GM19238 (cell line): ENCODE measurements around the gene LRP1.
A peak's percentile ranks its signal among the peaks of the same experiment; 100 is the strongest.

Experiments
- DNase-seq: peaks from one replicate; pipeline ENCODE4 v3.0.0; 2011; ENCODE audit warnings: low spot score; ENCODE audit not compliant: insufficient read length

LRP1 gene

GRCh38 chr12:57127726-57128518 is at the start of gene LRP1:
Gene LRP1 (plus strand): TSS chr12:57128483. CDS start chr12:57128965, 482 bp downstream.
- DNase-seq: peak; percentile 53

GRCh38 chr12:57078519-57079404 is 49.5 kb upstream of the LRP1 start, which contains the start of gene NEMP1:
Gene NEMP1 (minus strand): TSS chr12:57078791. CDS start chr12:57078745, 46 bp downstream.
- DNase-seq: peak; percentile 88

DNA sequence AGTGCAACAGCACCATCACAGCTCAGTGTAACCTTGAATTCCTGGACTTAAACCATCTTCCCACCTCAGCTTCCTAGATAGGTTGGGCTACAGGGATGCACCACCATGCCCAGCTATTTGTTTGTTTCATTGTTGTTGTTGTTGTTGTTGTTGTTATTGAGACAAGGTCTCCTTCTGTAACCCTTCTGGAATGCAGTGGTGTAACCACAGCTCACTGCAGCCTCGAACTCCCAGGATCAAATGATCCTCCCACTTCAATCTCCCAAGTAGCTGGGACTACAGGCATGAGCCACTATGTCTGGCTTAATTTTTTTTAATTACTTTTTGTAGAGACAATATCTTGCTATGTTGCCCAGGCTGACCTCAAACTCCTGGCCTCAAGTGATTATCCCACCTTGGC is 48.5 kb upstream of the LRP1 start:
- DNase-seq: no peak

DNA sequence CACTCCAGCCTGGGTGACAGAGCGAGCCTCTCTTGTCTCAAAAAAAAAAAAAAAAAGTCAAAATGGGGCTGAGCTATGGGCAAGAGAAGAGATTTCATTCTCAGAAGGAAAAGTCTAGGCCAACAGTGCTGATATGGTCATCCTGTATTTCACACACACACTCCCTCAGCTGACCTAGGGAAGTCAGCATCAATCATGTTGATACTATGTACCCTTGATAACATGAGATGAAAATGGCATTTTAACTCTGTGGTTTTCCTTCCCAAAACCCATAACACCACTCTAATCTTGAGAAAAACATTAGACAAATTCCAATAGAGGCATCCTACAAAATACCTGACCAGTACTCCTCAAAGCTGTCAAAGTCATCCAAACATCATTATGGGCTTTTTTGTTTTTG is 47.4 kb upstream of the LRP1 start:
- DNase-seq: no peak

GRCh38 chr12:57085999-57086492 is 42.2 kb upstream of the LRP1 start:
- no peak for DNase-seq

- no peak for DNase-seq
Observed at GRCh38 chr12:57086493-57087009, 41.7 kb upstream of the LRP1 start.

DNA sequence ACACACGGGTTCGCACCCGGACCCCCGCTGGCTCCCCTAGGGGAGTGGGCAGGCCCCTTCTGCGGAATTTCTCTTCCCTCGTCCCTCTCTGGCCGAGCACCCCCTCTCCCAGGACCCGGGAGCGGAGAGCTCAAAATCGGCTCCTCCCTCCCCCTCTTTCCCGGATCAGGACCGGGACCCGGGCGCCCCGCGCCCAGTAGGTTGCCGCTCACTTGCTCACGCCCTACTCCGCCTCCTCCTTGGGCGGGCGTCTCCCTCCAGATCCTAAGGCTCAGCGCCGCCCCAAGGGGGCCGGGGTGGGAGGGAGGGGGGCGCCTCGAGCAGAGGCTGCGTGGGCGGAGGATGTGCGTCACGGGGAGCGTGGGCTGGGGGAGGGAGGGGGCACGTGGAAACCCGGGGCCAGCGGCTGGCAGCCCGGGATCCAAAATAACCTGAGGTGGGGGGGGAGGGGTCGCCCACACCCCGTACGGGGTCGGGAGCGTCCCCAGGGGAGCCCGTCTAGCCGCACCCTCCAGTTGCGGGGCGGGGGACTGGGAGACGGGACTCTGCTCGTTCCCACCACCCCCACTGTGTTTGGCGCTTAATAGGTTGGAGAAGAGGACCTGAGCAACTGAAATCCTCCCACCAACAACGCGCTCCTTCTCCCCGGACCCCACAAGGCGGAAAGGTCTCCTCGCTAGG is 41.1 kb upstream of the LRP1 start:
- DNase-seq: peak; percentile 65

- peak; percentile 65 for DNase-seq
Observed at GRCh38 chr12:57087691-57088353, 40.5 kb upstream of the LRP1 start.

DNA sequence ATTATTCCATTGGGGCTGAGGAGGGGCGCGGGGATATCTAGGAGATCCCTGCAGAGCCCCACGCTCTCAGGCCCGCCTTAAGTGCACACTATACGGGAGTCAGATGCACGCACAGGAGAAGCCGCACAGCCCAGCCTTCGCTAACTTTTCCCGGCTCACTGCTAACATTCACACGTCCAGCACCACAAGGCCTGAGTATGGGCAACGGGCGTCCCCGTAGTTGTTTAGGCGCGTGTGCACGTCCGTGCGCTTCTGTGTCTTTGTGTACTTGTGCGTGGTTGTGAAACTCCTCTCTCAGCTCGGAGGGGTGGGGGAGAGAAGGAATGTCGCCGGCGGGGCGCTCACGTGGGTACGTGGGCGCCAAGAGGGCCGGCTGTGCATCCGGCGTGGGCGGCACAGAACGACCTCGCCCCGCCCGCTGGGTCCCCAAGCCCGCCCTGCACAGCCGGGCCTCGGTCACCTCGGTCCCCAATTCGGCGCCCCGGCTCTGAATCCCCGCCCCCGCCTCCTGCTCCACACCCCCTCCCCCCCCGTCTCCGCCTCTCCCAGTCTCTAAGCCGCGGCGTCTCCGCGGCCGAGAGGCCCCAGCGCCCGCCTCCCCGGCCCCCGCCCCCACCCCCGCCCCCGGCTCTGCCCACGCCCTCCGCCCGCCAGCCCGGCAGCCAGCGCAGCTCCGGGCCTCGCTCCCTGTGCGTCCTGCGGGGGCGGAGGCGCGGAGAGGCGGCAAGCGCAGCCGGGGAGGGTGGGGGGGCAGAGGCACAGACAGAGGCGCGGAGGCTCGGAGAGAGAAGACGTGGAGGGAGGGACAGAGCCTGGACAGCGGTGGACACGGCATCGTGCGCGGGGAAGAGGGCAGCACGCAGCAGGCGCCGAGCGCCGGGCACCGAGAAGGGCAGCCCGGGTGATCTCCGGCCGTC is 39.7 kb upstream of the LRP1 start, which contains the start of gene NAB2:
Gene NAB2, plus strand, starts transcription at position 761 of the 917 bp plus-strand sequence. CDS start 158 bp downstream, outside the sequence.
- peak; percentile 94 for DNase-seq

- no peak for DNase-seq
Observed at GRCh38 chr12:57089271-57090245, 38.7 kb upstream of the LRP1 start.

DNA sequence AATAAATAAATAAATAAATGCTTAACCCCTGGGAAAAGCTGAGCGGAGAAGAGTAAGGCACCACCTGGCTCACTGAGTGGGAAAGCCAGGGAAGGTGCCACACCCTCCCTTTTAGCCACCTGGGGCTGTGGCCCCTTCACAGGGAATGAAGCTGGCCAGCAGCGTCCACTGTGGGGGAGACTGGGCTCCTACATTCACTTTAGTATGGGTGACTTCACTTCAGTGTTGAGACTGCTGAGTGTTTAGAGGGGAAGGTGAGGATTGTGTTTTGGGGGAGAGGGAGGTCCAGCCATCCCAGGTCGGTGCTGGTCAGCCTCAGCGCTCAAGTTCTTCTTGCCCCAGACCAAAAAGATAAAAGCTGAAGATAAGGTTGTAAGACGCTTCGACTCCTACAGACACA is 37.8 kb upstream of the LRP1 start:
- no peak for DNase-seq

- DNase-seq: no peak
Observed at GRCh38 chr12:57090924-57091637, 37.2 kb upstream of the LRP1 start.

DNA sequence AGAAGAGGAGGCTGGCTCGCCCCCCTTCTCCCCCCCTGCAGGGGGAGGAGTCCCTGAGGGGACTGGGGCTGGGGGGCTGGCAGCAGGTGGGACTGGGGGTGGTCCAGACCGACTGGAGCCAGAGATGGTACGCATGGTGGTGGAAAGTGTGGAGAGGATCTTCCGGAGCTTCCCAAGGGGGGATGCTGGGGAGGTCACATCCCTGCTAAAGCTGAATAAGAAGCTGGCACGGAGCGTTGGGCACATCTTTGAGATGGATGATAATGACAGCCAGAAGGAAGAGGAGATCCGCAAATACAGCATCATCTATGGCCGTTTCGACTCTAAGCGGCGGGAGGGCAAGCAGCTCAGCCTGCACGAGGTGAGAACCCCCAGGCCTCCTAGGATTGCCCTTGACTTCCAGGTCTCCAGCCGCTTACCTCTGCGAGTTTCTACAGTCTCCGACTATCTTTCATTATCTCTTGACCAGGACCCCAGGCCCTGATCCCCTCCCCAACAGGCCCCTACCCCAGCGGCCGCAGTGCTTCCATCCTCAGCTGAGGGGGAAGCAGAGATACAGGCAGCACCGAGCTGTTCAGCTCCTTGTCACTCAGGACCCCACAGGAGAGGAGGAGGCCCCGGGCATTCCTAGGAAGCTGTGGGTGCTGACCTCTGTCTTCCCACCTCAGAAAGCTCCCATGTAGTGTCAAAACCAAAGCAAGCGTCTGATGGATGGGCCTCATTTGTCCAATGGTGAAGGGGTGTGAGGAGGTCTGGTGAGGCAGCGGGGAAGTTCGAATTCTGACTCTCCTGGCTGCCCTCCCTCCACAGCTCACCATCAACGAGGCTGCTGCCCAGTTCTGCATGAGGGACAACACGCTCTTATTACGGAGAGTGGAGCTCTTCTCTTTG is 36.4 kb upstream of the LRP1 start:
- DNase-seq: no peak

DNA sequence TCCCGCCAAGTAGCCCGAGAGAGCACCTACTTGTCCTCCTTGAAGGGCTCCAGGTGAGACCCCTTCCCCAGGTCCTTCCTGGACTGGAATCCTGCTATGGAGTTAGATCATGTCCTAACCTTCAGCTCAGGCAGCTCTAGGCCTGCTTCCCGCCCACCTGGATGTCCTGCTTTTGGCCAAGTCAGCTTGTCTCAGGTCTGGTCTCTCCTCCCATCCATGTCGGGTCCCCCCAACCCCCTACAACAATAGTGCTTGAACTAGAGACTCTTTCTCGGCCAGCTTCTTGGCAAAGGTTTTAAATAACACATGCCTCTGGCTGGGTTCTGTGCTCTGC is 35.8 kb upstream of the LRP1 start:
- DNase-seq: no peak

- DNase-seq: no peak
Observed at GRCh38 chr12:57092876-57093414, 35.3 kb upstream of the LRP1 start.

GRCh38 chr12:57093415-57094207 is 34.7 kb upstream of the LRP1 start:
- peak; percentile 69 for DNase-seq
